HEK293 (cell line): ENCODE results near the gene C17orf107.

Source experiments
- KLF7 ChIP-seq: fragments of 450-650 bp; formaldehyde crosslinking; IDR thresholded peaks from 2 replicates; pipeline ENCODE4 v1.5.1; 2016; ENCODE audit warnings: missing biosample characterization, missing genetic modification characterization, borderline replicate concordance
- ZBTB20 ChIP-seq: fragments of 450-650 bp; formaldehyde crosslinking; IDR thresholded peaks from 2 replicates; pipeline ENCODE4 v1.5.1; 2016; ENCODE audit warnings: missing biosample characterization, missing genetic modification characterization
- ZNF416 ChIP-seq: fragments of 450-650 bp; formaldehyde crosslinking; IDR thresholded peaks from 2 replicates; pipeline ENCODE4 v1.5.1; 2016; ENCODE audit warnings: missing biosample characterization, missing genetic modification characterization

GRCh38 chr17:4879601-4880000 is 19.7 kb upstream of the C17orf107 start:
- no peak for TF ChIP-seq ZNF416 (tag by site-specific recombination)
- no peak for TF ChIP-seq KLF7 (tag by site-specific recombination)
- TF ChIP-seq ZBTB20 (tag by site-specific recombination) = no peak
